Hematopoietic multipotent progenitor cell treated with erythropoietin and hydrocortisone succinate and interleukin-3 and kit ligand, for 8 days (in vitro differentiated cells): Measurements from ENCODE around the gene ZNF816.
"Not testable (repeated sequence)": the region's sequence is repeated elsewhere in the genome, so short reads cannot be mapped to it uniquely, and the experiment has no call there.

Source experiments
- DNase-seq: peaks from one replicate; pipeline ENCODE4 v3.0.0-alpha.2; 2015

Gene ZNF816

GRCh38 chr19:52962394-52963246, at the start of gene ZNF816:
Gene ZNF816 (minus strand): TSS chr19:52962881. CDS start chr19:52956089, 6,792 bp downstream.
- DNase-seq = peak; percentile 95

GRCh38 chr19:53012006-53012405, 49.3 kb upstream of the ZNF816 start:
- DNase-seq = no peak

- DNase-seq = no peak
Observed at GRCh38 chr19:53010494-53010893, 47.8 kb upstream of the ZNF816 start.

GRCh38 chr19:53008061-53008778, 45.5 kb upstream of the ZNF816 start:
- DNase-seq = no peak

GRCh38 chr19:53007606-53008005, 44.9 kb upstream of the ZNF816 start:
- no peak for DNase-seq

- DNase-seq = no peak
Observed at GRCh38 chr19:53007200-53007599, 44.5 kb upstream of the ZNF816 start.

GRCh38 chr19:53004242-53004641, 41.6 kb upstream of the ZNF816 start:
- no peak for DNase-seq

- no peak for DNase-seq
Observed at GRCh38 chr19:53002479-53002878, 39.8 kb upstream of the ZNF816 start.

GRCh38 chr19:52997975-52998374, 35.3 kb upstream of the ZNF816 start:
- no peak for DNase-seq

- no peak for DNase-seq
Observed at GRCh38 chr19:52995711-52996110, 33.0 kb upstream of the ZNF816 start.

- peak; percentile 84 for DNase-seq
Observed at GRCh38 chr19:52993342-52994178, 30.9 kb upstream of the ZNF816 start.

GRCh38 chr19:52992109-52993004, 29.7 kb upstream of the ZNF816 start:
- DNase-seq = no peak

- DNase-seq = no peak
Observed at GRCh38 chr19:52991484-52991883, 28.8 kb upstream of the ZNF816 start.

- no peak for DNase-seq
Observed at GRCh38 chr19:52990759-52991418, 28.2 kb upstream of the ZNF816 start.

- DNase-seq = no peak
Observed at GRCh38 chr19:52988506-52988905, 25.8 kb upstream of the ZNF816 start.

- DNase-seq = no peak
Observed at GRCh38 chr19:52987221-52987620, 24.5 kb upstream of the ZNF816 start.

GRCh38 chr19:52983167-52983566, 20.5 kb upstream of the ZNF816 start:
- DNase-seq = not testable (repeated sequence)

GRCh38 chr19:52981329-52981728, 18.6 kb upstream of the ZNF816 start:
- DNase-seq = no peak

- DNase-seq = no peak
Observed at GRCh38 chr19:52967772-52968171, 5.1 kb upstream of the ZNF816 start.

GRCh38 chr19:52963247-52963618, 552 bp upstream of the ZNF816 start:
- peak; percentile 8 for DNase-seq

- DNase-seq = no peak
Observed at GRCh38 chr19:52961981-52962380, 700 bp downstream of the ZNF816 start.
